ENCODE results near the gene SH3RF1.

Gene SH3RF1

GRCh38 chr4:169070071-169070894 is 200.5 kb downstream of the SH3RF1 start:
- peaks cover 28 to 34% of the 10 kb centered on the region in 2 experiments for H3K4me1 ChIP-seq (ENCODE audit: control insufficient read depth in 1 of 2, insufficient read depth in 2 of 2, low read length in 2 of 2)
- H3K79me2 ChIP-seq (ENCODE audit: control insufficient read depth, insufficient read depth, low read length, poor library complexity) = peaks cover 1% of the 10 kb centered on the region
- H3K36me3 ChIP-seq (ENCODE audit: control insufficient read depth in 1 of 2, insufficient read depth in 2 of 2, low read length in 2 of 2) = peaks cover 0 to 3% of the 10 kb centered on the region in 2 experiments
- H2AFZ ChIP-seq (ENCODE audit: insufficient read depth, low read length, poor library complexity) = no peak overlapping the region
- peak; percentile 97 to 99 for DNase-seq
- no peak overlapping the region for H3K23ac ChIP-seq (ENCODE audit: low read length)
- H3K9ac ChIP-seq (ENCODE audit: low read length) = no peak overlapping the region
- peak overlapping the region; percentile 79 for H3K14ac ChIP-seq (ENCODE audit: low read length)
- H3K4ac ChIP-seq (ENCODE audit: low read depth, low read length) = peak overlapping the region; percentile 82
- peak overlapping the region; percentile 97 for H2BK5ac ChIP-seq (ENCODE audit: low read depth, low read length, poor library complexity)
- peak overlapping the region; percentile 95 for H2BK12ac ChIP-seq (ENCODE audit: low read length)
- H3K79me1 ChIP-seq (ENCODE audit: low read length) = peaks cover 30% of the 10 kb centered on the region
- peak overlapping the region; percentile 94 for H4K91ac ChIP-seq (ENCODE audit: low read depth, low read length)
- H4K12ac ChIP-seq (ENCODE audit: low read depth, low read length) = peak overlapping the region; percentile 56
- peak overlapping the region; percentile 96 for H2BK120ac ChIP-seq (ENCODE audit: insufficient read depth, low read length, poor library complexity)
- peak overlapping the region; percentile 97 for H3K27ac ChIP-seq (ENCODE audit: low read depth, low read length)
- peak overlapping the region; percentile 77 for H3K18ac ChIP-seq (ENCODE audit: low read length)
- H3K4me2 ChIP-seq (ENCODE audit: low read length) = peak overlapping the region; percentile 55
- H3K27me3 ChIP-seq (ENCODE audit: insufficient read depth, low read length) = no peaks in the 10 kb centered on the region
- no peak overlapping the region for H3K4me3 ChIP-seq (ENCODE audit: low read depth, low read length)
- H4K8ac ChIP-seq (ENCODE audit: low read depth, low read length) = peak overlapping the region; percentile 80
- H2AK5ac ChIP-seq (ENCODE audit: low read length) = no peak overlapping the region
- H3K9me3 ChIP-seq (ENCODE audit: insufficient read depth, low read depth, low read length) = no peaks in the 10 kb centered on the region
- no CpG with 5 or more reads among the region's 16 CpGs for WGBS (ENCODE audit: extremely low coverage, insufficient coverage, insufficient read length)

- Histone ChIP-seq H3K4me1 (ENCODE audit: control insufficient read depth in 1 of 2, insufficient read depth in 2 of 2, low read length in 2 of 2) (peaks cover 28 to 30% of the 10 kb centered on the region in 2 experiments), H2BK12ac (ENCODE audit: low read length) (peak overlapping the region; percentile 81), H4K8ac (ENCODE audit: low read depth, low read length) (peak overlapping the region; percentile 52), H3K27me3 (ENCODE audit: insufficient read depth, low read length) (no peaks in the 10 kb centered on the region), H2AFZ (ENCODE audit: insufficient read depth, low read length, poor library complexity) (peak overlapping the region; percentile 61), H3K79me2 (ENCODE audit: control insufficient read depth, insufficient read depth, low read length, poor library complexity) (no peaks in the 10 kb centered on the region), H3K79me1 (ENCODE audit: low read length) (peaks cover 27% of the 10 kb centered on the region), H3K36me3 (ENCODE audit: control insufficient read depth in 1 of 2, insufficient read depth in 2 of 2, low read length in 2 of 2) (peaks cover 0 to 3% of the 10 kb centered on the region in 2 experiments), H3K4me3 (ENCODE audit: low read depth, low read length) (no peak overlapping the region), H3K23ac (ENCODE audit: low read length) (no peak overlapping the region), H3K9ac (ENCODE audit: low read length) (no peak overlapping the region), H4K12ac (ENCODE audit: low read depth, low read length) (no peak overlapping the region), H2AK5ac (ENCODE audit: low read length) (peak overlapping the region; percentile 40), H2BK120ac (ENCODE audit: insufficient read depth, low read length, poor library complexity) (peak overlapping the region; percentile 81), H3K4me2 (ENCODE audit: low read length) (no peak overlapping the region), H2BK5ac (ENCODE audit: low read depth, low read length, poor library complexity) (peak overlapping the region; percentile 63), H4K91ac (ENCODE audit: low read depth, low read length) (peak overlapping the region; percentile 63), H3K18ac (ENCODE audit: low read length) (peak overlapping the region; percentile 87), H3K14ac (ENCODE audit: low read length) (peak overlapping the region; percentile 84), H3K4ac (ENCODE audit: low read depth, low read length) (peak overlapping the region; percentile 50), H3K9me3 (ENCODE audit: insufficient read depth, low read depth, low read length) (no peaks in the 10 kb centered on the region), H3K27ac (ENCODE audit: low read depth, low read length) (peak overlapping the region; percentile 12)
- DNase-seq = peak; percentile 64 to 67
- no CpG with 5 or more reads among the region's 8 CpGs for whole genome bisulfite sequencing (ENCODE audit: extremely low coverage, insufficient coverage, insufficient read length)
Observed at GRCh38 chr4:169068423-169068822, 202.3 kb downstream of the SH3RF1 start.

GRCh38 chr4:169066934-169067333 is 203.8 kb downstream of the SH3RF1 start:
- H4K8ac ChIP-seq (ENCODE audit: low read depth, low read length) = no peak overlapping the region
- H2BK120ac ChIP-seq (ENCODE audit: insufficient read depth, low read length, poor library complexity) = no peak overlapping the region
- no peak overlapping the region for H3K18ac ChIP-seq (ENCODE audit: low read length)
- DNase-seq = no peak
- no peak overlapping the region for H3K4me2 ChIP-seq (ENCODE audit: low read length)
- no peak overlapping the region for H2BK5ac ChIP-seq (ENCODE audit: low read depth, low read length, poor library complexity)
- H3K27me3 ChIP-seq (ENCODE audit: insufficient read depth, low read length) = no peaks in the 10 kb centered on the region
- no peak overlapping the region for H3K23ac ChIP-seq (ENCODE audit: low read length)
- peaks cover 22% of the 10 kb centered on the region for H3K79me1 ChIP-seq (ENCODE audit: low read length)
- peak overlapping the region; percentile 67 for H2BK12ac ChIP-seq (ENCODE audit: low read length)
- no CpG with 5 or more reads among the region's 5 CpGs for WGBS (ENCODE audit: extremely low coverage, insufficient coverage, insufficient read length)
- no peak overlapping the region for H3K9ac ChIP-seq (ENCODE audit: low read length)
- H3K4me3 ChIP-seq (ENCODE audit: low read depth, low read length) = no peak overlapping the region
- no peak overlapping the region for H3K27ac ChIP-seq (ENCODE audit: low read depth, low read length)
- no peak overlapping the region for H4K91ac ChIP-seq (ENCODE audit: low read depth, low read length)
- H3K79me2 ChIP-seq (ENCODE audit: control insufficient read depth, insufficient read depth, low read length, poor library complexity) = no peaks in the 10 kb centered on the region
- H3K36me3 ChIP-seq (ENCODE audit: control insufficient read depth in 1 of 2, insufficient read depth in 2 of 2, low read length in 2 of 2) = peaks cover 0 to 3% of the 10 kb centered on the region in 2 experiments
- H3K9me3 ChIP-seq (ENCODE audit: insufficient read depth, low read depth, low read length) = no peaks in the 10 kb centered on the region
- no peak overlapping the region for H4K12ac ChIP-seq (ENCODE audit: low read depth, low read length)
- H3K4ac ChIP-seq (ENCODE audit: low read depth, low read length) = no peak overlapping the region
- H2AFZ ChIP-seq (ENCODE audit: insufficient read depth, low read length, poor library complexity) = no peak overlapping the region
- peaks cover 24 to 25% of the 10 kb centered on the region in 2 experiments for H3K4me1 ChIP-seq (ENCODE audit: control insufficient read depth in 1 of 2, insufficient read depth in 2 of 2, low read length in 2 of 2)
- H3K14ac ChIP-seq (ENCODE audit: low read length) = no peak overlapping the region
- no peak overlapping the region for H2AK5ac ChIP-seq (ENCODE audit: low read length)

- no peak overlapping the region for H4K12ac ChIP-seq (ENCODE audit: low read depth, low read length)
- H3K27ac ChIP-seq (ENCODE audit: low read depth, low read length) = no peak overlapping the region
- H3K9ac ChIP-seq (ENCODE audit: low read length) = no peak overlapping the region
- H4K91ac ChIP-seq (ENCODE audit: low read depth, low read length) = no peak overlapping the region
- peaks cover 6% of the 10 kb centered on the region for H3K79me1 ChIP-seq (ENCODE audit: low read length)
- H2AFZ ChIP-seq (ENCODE audit: insufficient read depth, low read length, poor library complexity) = no peak overlapping the region
- no peak overlapping the region for H2AK5ac ChIP-seq (ENCODE audit: low read length)
- no peak overlapping the region for H2BK120ac ChIP-seq (ENCODE audit: insufficient read depth, low read length, poor library complexity)
- no peak overlapping the region for H3K14ac ChIP-seq (ENCODE audit: low read length)
- no peak overlapping the region for H3K23ac ChIP-seq (ENCODE audit: low read length)
- DNase-seq = no peak
- H3K79me2 ChIP-seq (ENCODE audit: control insufficient read depth, insufficient read depth, low read length, poor library complexity) = no peaks in the 10 kb centered on the region
- no peaks in the 10 kb centered on the region for H3K36me3 ChIP-seq (ENCODE audit: control insufficient read depth in 1 of 2, insufficient read depth in 2 of 2, low read length in 2 of 2)
- H3K4me2 ChIP-seq (ENCODE audit: low read length) = no peak overlapping the region
- H3K4me3 ChIP-seq (ENCODE audit: low read depth, low read length) = no peak overlapping the region
- H3K9me3 ChIP-seq (ENCODE audit: insufficient read depth, low read depth, low read length) = no peaks in the 10 kb centered on the region
- H2BK5ac ChIP-seq (ENCODE audit: low read depth, low read length, poor library complexity) = no peak overlapping the region
- H3K4ac ChIP-seq (ENCODE audit: low read depth, low read length) = no peak overlapping the region
- H2BK12ac ChIP-seq (ENCODE audit: low read length) = no peak overlapping the region
- no peak overlapping the region for H4K8ac ChIP-seq (ENCODE audit: low read depth, low read length)
- no peaks in the 10 kb centered on the region for H3K27me3 ChIP-seq (ENCODE audit: insufficient read depth, low read length)
- H3K18ac ChIP-seq (ENCODE audit: low read length) = no peak overlapping the region
- WGBS (ENCODE audit: extremely low coverage, insufficient coverage, insufficient read length) = no CpG with 5 or more reads among the region's 2 CpGs
- peaks cover 8 to 17% of the 10 kb centered on the region in 2 experiments for H3K4me1 ChIP-seq (ENCODE audit: control insufficient read depth in 1 of 2, insufficient read depth in 2 of 2, low read length in 2 of 2)
Observed at GRCh38 chr4:169064296-169064695, 206.5 kb downstream of the SH3RF1 start.

All from trophoblast cell (in vitro differentiated cells and primary cell).